H1 (cell line): ENCODE measurements around the gene ZNF528. TPM values are rescaled to one million over a fixed set of nuclear protein-coding genes. Genes with fewer than 3 reads are reported as not detected.

Source experiments
- CTCF ChIA-PET: fragments of 300-600 bp; sonication (Branson Sonifier 250); formaldehyde crosslinking; loops from one replicate; lab custom pipeline; 2021; ENCODE audit not compliant: partially characterized antibody; lab: Charles Lee
- POLR2A ChIA-PET: fragments of 300-600 bp; sonication (Branson Sonifier 250); formaldehyde crosslinking; loops from one replicate; lab custom pipeline; 2021; ENCODE audit warnings: inconsistent platforms; ENCODE audit not compliant: partially characterized antibody; lab: Charles Lee
- DNase-seq, 2 experiments: peaks; one replicate each; pipeline versions ENCODE4 v3.0.0 to v3.0.0-alpha.2; 2010 to 2022; ENCODE audit warnings: low spot score in 2 of 2, low read depth in 1 of 2, mixed read lengths in 1 of 2
- FAIRE-seq: peaks from 2 replicates; lab custom pipeline; 2011; peaks lifted over from hg19 to GRCh38; lab: Jason Lieb, UNC
- H2AFZ ChIP-seq: 2 replicates; pipeline ENCODE4 v1.8.1; 2012; ENCODE audit warnings: low read length, inconsistent platforms
- H2AK5ac ChIP-seq: 2 replicates; pipeline ENCODE4 v1.6.1; 2013; ENCODE audit warnings: low read depth, low read length
- H2BK120ac ChIP-seq: replicated peaks from 2 replicates; pipeline ENCODE3; 2013; ENCODE audit warnings: low read depth, low read length, inconsistent platforms
- H2BK12ac ChIP-seq: 2 replicates; pipeline ENCODE4 v1.6.1; 2013; ENCODE audit warnings: low read depth, low read length
- H2BK15ac ChIP-seq: 2 replicates; pipeline ENCODE4 v1.6.1; 2013; ENCODE audit warnings: low read length
- H2BK20ac ChIP-seq: 2 replicates; pipeline ENCODE4 v1.6.1; 2013; ENCODE audit warnings: low read length
- H2BK5ac ChIP-seq: 2 replicates; pipeline ENCODE4 v1.6.1; 2013; ENCODE audit warnings: low read depth, low read length
- H3K14ac ChIP-seq: 2 replicates; pipeline ENCODE4 v1.6.1; 2013; ENCODE audit warnings: inconsistent platforms; ENCODE audit not compliant: insufficient read length
- H3K18ac ChIP-seq: 2 replicates; pipeline ENCODE4 v1.6.1; 2013; ENCODE audit warnings: low read length; ENCODE audit errors: extremely low read depth
- H3K23ac ChIP-seq: 2 replicates; pipeline ENCODE4 v1.6.1; 2013; ENCODE audit warnings: inconsistent platforms; ENCODE audit not compliant: insufficient read length
- H3K23me2 ChIP-seq: 2 replicates; pipeline ENCODE4 v1.6.1; 2013; ENCODE audit warnings: low read depth, low read length
- H3K27ac ChIP-seq: 2 replicates; pipeline ENCODE4 v1.6.1; 2011; ENCODE audit warnings: low read depth, low read length, inconsistent platforms
- H3K27me3 ChIP-seq, 4 experiments: replicated peaks in 1 of 4; 1 replicate in 1 of 4; 2 replicates in 3 of 4; pipeline versions ENCODE4 v1.6.1 to v1.8.1; 2011 to 2013; ENCODE audit warnings: low read length in 3 of 4, mild to moderate bottlenecking in 3 of 4, inconsistent platforms in 2 of 4, mixed read lengths in 2 of 4, moderate library complexity in 1 of 4; ENCODE audit not compliant: control insufficient read depth in 3 of 4, insufficient read depth in 3 of 4; ENCODE audit errors: extremely low read depth in 1 of 4
- H3K36me3 ChIP-seq, 4 experiments: 2 replicates each; pipeline versions ENCODE4 v1.6.1 to v1.8.1; 2011 to 2013; ENCODE audit warnings: mild to moderate bottlenecking in 4 of 4, low read length in 3 of 4, moderate library complexity in 2 of 4, control low read depth in 1 of 4, inconsistent platforms in 1 of 4; ENCODE audit not compliant: insufficient read depth in 4 of 4, control insufficient read depth in 2 of 4
- H3K4ac ChIP-seq: replicated peaks from 2 replicates; pipeline ENCODE3; 2013; ENCODE audit warnings: low read length, low read depth, mixed read lengths, inconsistent platforms; ENCODE audit not compliant: insufficient read length
- H3K4me1 ChIP-seq, 4 experiments: replicated peaks in 1 of 4; 1 replicate in 1 of 4; 2 replicates in 3 of 4; pipeline versions ENCODE4 v1.6.1 to v1.8.1; 2011 to 2013; ENCODE audit warnings: low read length in 3 of 4, inconsistent platforms in 2 of 4, mixed read lengths in 1 of 4; ENCODE audit not compliant: insufficient read depth in 4 of 4, control insufficient read depth in 3 of 4
- H3K4me2 ChIP-seq, 2 experiments: 2 replicates each; pipeline versions ENCODE4 v1.6.1 to v1.8.1; 2011 to 2013; ENCODE audit warnings: low read depth in 2 of 2, low read length in 2 of 2, control low read depth in 1 of 2, inconsistent platforms in 1 of 2, mild to moderate bottlenecking in 1 of 2; ENCODE audit not compliant: insufficient read depth in 1 of 2
- H3K4me3 ChIP-seq, 4 experiments: fragments of 200-600, 300-600 bp in 1 of 4; sonication (generic), shearing (Covaris generic), sonication (Bioruptor Twin) in 1 of 4; 2 replicates each; pipeline versions ENCODE4 v1.5.1 to v1.8.1; 2011 to 2016; ENCODE audit warnings: low read length in 4 of 4, low read depth in 3 of 4, control low read depth in 2 of 4, inconsistent platforms in 2 of 4, mild to moderate bottlenecking in 2 of 4, mixed read lengths in 1 of 4, moderate library complexity in 1 of 4; ENCODE audit not compliant: insufficient read depth in 2 of 4; ENCODE audit errors: extremely low read depth in 1 of 4
- H3K56ac ChIP-seq: replicated peaks from 2 replicates; pipeline ENCODE3; 2013; ENCODE audit warnings: low read depth, mild to moderate bottlenecking, mixed read lengths, low read length, inconsistent platforms; ENCODE audit not compliant: insufficient read length
- H3K79me1 ChIP-seq: 2 replicates; pipeline ENCODE4 v1.6.1; 2013; ENCODE audit warnings: low read depth, low read length, control low read depth
- H3K79me2 ChIP-seq, 2 experiments: 2 replicates each; pipeline versions ENCODE4 v1.6.1 to v1.8.1; 2012 to 2013; ENCODE audit warnings: low read length in 2 of 2, mild to moderate bottlenecking in 2 of 2, inconsistent platforms in 1 of 2; ENCODE audit not compliant: insufficient read depth in 2 of 2, control insufficient read depth in 1 of 2
- H3K9ac ChIP-seq, 4 experiments: replicated peaks in 1 of 4; 1 replicate in 1 of 4; 2 replicates in 3 of 4; pipeline versions ENCODE4 v1.6.1 to v1.8.1; 2011 to 2013; ENCODE audit warnings: low read depth in 3 of 4, low read length in 3 of 4, control low read depth in 2 of 4, mild to moderate bottlenecking in 2 of 4, moderate library complexity in 2 of 4, inconsistent platforms in 1 of 4; ENCODE audit errors: extremely low read depth in 1 of 4
- H3K9me3 ChIP-seq, 2 experiments: 2 replicates each; pipeline versions ENCODE4 v1.6.1 to v1.8.1; 2012 to 2013; ENCODE audit warnings: mild to moderate bottlenecking in 2 of 2, moderate library complexity in 2 of 2, control low read depth in 1 of 2, inconsistent platforms in 1 of 2, low read depth in 1 of 2, low read length in 1 of 2, mixed read lengths in 1 of 2; ENCODE audit not compliant: insufficient read depth in 2 of 2
- H4K20me1 ChIP-seq, 2 experiments: replicated peaks in 1 of 2; 2 replicates each; pipeline versions ENCODE3 to v1.8.1; 2011 to 2013; ENCODE audit warnings: inconsistent platforms in 2 of 2, low read length in 2 of 2, mild to moderate bottlenecking in 1 of 2; ENCODE audit not compliant: insufficient read depth in 2 of 2, control insufficient read depth in 1 of 2
- H4K5ac ChIP-seq: 2 replicates; pipeline ENCODE4 v1.6.1; 2013; ENCODE audit warnings: low read length, low read depth, mixed read lengths, inconsistent platforms; ENCODE audit not compliant: insufficient read length
- H4K8ac ChIP-seq: 2 replicates; pipeline ENCODE4 v1.8.0; 2013; ENCODE audit warnings: mild to moderate bottlenecking, moderate library complexity, low read length, inconsistent platforms; ENCODE audit not compliant: insufficient read depth; ENCODE audit errors: extremely low read depth
- H4K91ac ChIP-seq: replicated peaks from 2 replicates; pipeline ENCODE3; 2013; ENCODE audit warnings: low read length, mixed read lengths, inconsistent platforms; ENCODE audit not compliant: insufficient read length
- CBX5 ChIP-seq: fragments of 300-800, 300-1000 bp; sonication (generic); IDR thresholded peaks from 2 replicates; pipeline ENCODE4 v1.7.1; 2016; ENCODE audit warnings: antibody characterized with exemption, low read length, low read depth
- HDAC6 ChIP-seq: IDR thresholded peaks from one replicate; pipeline ENCODE4 v1.7.1; 2012; ENCODE audit warnings: low read depth, mild to moderate bottlenecking, inconsistent platforms, low read length, moderate library complexity
- JUND ChIP-seq: IDR thresholded peaks from 2 replicates; pipeline ENCODE4 v1.6.1; 2011; ENCODE audit warnings: mild to moderate bottlenecking, improper control_type of control experiment, low read length
- KDM4A ChIP-seq: IDR thresholded peaks from one replicate; pipeline ENCODE4 v1.7.1; 2012; ENCODE audit warnings: low read depth, mild to moderate bottlenecking, moderate library complexity, low read length, inconsistent platforms; ENCODE audit not compliant: severe bottlenecking
- RNF2 ChIP-seq: fragments of 200-900, 300-1000 bp; sonication (generic); IDR thresholded peaks from 2 replicates; pipeline ENCODE4 v1.7.1; 2016; ENCODE audit warnings: borderline replicate concordance, low read depth, mild to moderate bottlenecking, antibody characterized with exemption, low read length; ENCODE audit not compliant: poor library complexity, severe bottlenecking; ENCODE audit errors: missing control alignments
- SIN3A ChIP-seq, 2 experiments: IDR thresholded peaks in 1 of 2; conservative IDR thresholded peaks in 1 of 2; 2 replicates each; pipeline ENCODE4 v1.6.1; 2011 to 2012; ENCODE audit warnings: low read length in 2 of 2, improper control_type of control experiment in 1 of 2, low read depth in 1 of 2, mild to moderate bottlenecking in 1 of 2
- SIRT6 ChIP-seq: IDR thresholded peaks from one replicate; pipeline ENCODE4 v1.7.1; 2012; ENCODE audit warnings: low read length, inconsistent platforms
- SP1 ChIP-seq: IDR thresholded peaks from 2 replicates; pipeline ENCODE4 v1.6.1; 2011; ENCODE audit warnings: low read depth, low read length
- SP4 ChIP-seq: IDR thresholded peaks from 2 replicates; pipeline ENCODE4 v1.6.1; 2012; ENCODE audit warnings: low read length, inconsistent platforms
- WGBS, 2 experiments: shearing (Covaris generic) in 1 of 2; methylation state at CpG; one replicate each; pipeline versions ENCODE4 v1.1.6 to v1.1.7; 2013 to 2015; ENCODE audit warnings: low lambda C conversion rate in 2 of 2, mixed read lengths in 2 of 2, inconsistent platforms in 1 of 2, low coverage in 1 of 2, missing lambda C conversion rate in 1 of 2; ENCODE audit not compliant: insufficient replicate concordance in 2 of 2, insufficient coverage in 1 of 2, insufficient read length in 1 of 2; ENCODE audit errors: extremely low coverage in 1 of 2, missing lambda C conversion rate in 1 of 2; 5-methylcytosine and 5-hydroxymethylcytosine counted together
- polyA plus RNA-seq, 7 experiments: library from polyadenylated mRNA; depleted of rRNA in 3 of 7; stranded (reverse) in 5 of 7; unstranded in 2 of 7; fragments of >200 nt in 5 of 7; fragments of 200-250 nt in 2 of 7; gene quantifications; 1 replicate in 5 of 7; 2 replicates in 1 of 7; 4 replicates in 1 of 7; pipeline versions ENCODE4 v1.2.1 to v1.2.3, GENCODE V29; 2011 to 2013; ENCODE audit warnings: missing spikeins in 2 of 7, mixed read lengths in 2 of 7
- total RNA-seq: library from RNA; stranded (reverse); fragmentation: NEBNext Ultra II Directional; extraction: Animal tissue kit (Norgen Biotek cat#: 25700); gene quantifications from 2 replicates; pipeline ENCODE4 v1.2.1, GENCODE V29; 2021
- TF ChIP-seq, protein P1 (sequence below): IDR thresholded peaks from 2 replicates; pipeline ENCODE4 v1.6.1; 2012; ENCODE audit warnings: inconsistent platforms
- TF ChIP-seq, protein P2 (sequence below): IDR thresholded peaks from 2 replicates; pipeline ENCODE4 v1.6.1; 2012; ENCODE audit warnings: inconsistent platforms
- TF ChIP-seq, protein P3 (sequence below): IDR thresholded peaks from 2 replicates; pipeline ENCODE4 v1.6.1; 2012; ENCODE audit warnings: low read length, inconsistent platforms

Gene ZNF528
- total and polyA plus RNA-seq, 2 of the 8 experiments (the other 6 are each of a cell fraction or from before 2014, with no cell fraction given) = 0.58 to 4.2 TPM

DNA sequence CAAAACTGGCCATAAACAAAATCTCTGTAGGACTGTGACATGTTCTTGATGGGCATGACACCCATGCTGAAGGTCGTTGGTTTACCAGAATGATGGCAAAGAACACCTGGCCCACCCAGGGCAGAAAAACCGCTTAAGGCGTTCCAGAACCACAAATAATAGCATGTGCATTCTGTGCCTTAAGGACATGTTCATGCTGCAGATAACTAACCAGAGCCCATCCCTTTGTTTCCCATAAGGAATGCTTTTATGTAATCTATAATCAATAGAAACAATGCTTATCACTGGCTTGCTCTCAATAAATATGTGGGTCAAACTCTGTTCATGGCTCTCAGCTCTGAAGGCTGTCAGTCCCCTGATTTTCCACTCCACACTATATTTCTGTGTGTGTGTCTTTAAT lies 44.5 kb downstream of the ZNF528 start:
- H3K18ac ChIP-seq = no peak overlapping the region
- H2AFZ ChIP-seq = no peak overlapping the region
- DNase-seq (no peak), FAIRE-seq (no peak)
- H3K4me3 ChIP-seq = no peak overlapping the region
- H4K5ac ChIP-seq = no peak overlapping the region
- H3K36me3 ChIP-seq = no peaks in the 10 kb centered on the region
- no peak overlapping the region for H3K9ac ChIP-seq
- no peaks in the 10 kb centered on the region for H3K79me2 ChIP-seq
- WGBS, 2 experiments = 59% methylated on average over 3 of the region's 3 CpGs; no CpG with 5 or more reads in 1 of the 2 experiments
- H3K4ac ChIP-seq = no peak overlapping the region
- no peaks in the 10 kb centered on the region for H3K4me1 ChIP-seq
- CTCF ChIA-PET = no interaction called here
- H2BK15ac ChIP-seq = no peak overlapping the region
- no peak overlapping the region for H2BK120ac ChIP-seq
- no peak overlapping the region for H3K27ac ChIP-seq
- no peak overlapping the region for H3K56ac ChIP-seq
- no peaks in the 10 kb centered on the region for H3K79me1 ChIP-seq
- no peaks in the 10 kb centered on the region for H3K23me2 ChIP-seq
- no peak overlapping the region for H2AK5ac ChIP-seq
- POLR2A ChIA-PET = no interaction called here
- H3K4me2 ChIP-seq = no peak overlapping the region
- H2BK12ac ChIP-seq = no peak overlapping the region
- no peak overlapping the region for H4K91ac ChIP-seq
- H3K9me3 ChIP-seq = peaks cover 59 to 77% of the 10 kb centered on the region in 2 experiments
- H3K23ac ChIP-seq = no peak overlapping the region
- H4K8ac ChIP-seq = no peak overlapping the region
- no peak overlapping the region for H2BK20ac ChIP-seq
- H3K14ac ChIP-seq = no peak overlapping the region
- H4K20me1 ChIP-seq = no peaks in the 10 kb centered on the region
- no peaks in the 10 kb centered on the region for H3K27me3 ChIP-seq
- H2BK5ac ChIP-seq = no peak overlapping the region
- TF ChIP-seq RNF2 (no peak), SP4 (no peak), KDM4A (no peak), JUND (no peak), CBX5 (no peak), SIRT6 (no peak), SIN3A (conservative IDR thresholded peaks at IDR 0.05 in 1 of 2, IDR thresholded peaks at IDR 0.05 in 1 of 2; ENCODE audit: low read depth in 1 of 2, low read length in 2 of 2) (no peak), SP1 (no peak), HDAC6 (no peak)
- TF ChIP-seq, protein P1, sequence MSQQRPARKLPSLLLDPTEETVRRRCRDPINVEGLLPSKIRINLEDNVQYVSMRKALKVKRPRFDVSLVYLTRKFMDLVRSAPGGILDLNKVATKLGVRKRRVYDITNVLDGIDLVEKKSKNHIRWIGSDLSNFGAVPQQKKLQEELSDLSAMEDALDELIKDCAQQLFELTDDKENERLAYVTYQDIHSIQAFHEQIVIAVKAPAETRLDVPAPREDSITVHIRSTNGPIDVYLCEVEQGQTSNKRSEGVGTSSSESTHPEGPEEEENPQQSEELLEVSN = no peak
- TF ChIP-seq, protein P2, sequence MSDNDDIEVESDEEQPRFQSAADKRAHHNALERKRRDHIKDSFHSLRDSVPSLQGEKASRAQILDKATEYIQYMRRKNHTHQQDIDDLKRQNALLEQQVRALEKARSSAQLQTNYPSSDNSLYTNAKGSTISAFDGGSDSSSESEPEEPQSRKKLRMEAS = no peak
- TF ChIP-seq, protein P3, sequence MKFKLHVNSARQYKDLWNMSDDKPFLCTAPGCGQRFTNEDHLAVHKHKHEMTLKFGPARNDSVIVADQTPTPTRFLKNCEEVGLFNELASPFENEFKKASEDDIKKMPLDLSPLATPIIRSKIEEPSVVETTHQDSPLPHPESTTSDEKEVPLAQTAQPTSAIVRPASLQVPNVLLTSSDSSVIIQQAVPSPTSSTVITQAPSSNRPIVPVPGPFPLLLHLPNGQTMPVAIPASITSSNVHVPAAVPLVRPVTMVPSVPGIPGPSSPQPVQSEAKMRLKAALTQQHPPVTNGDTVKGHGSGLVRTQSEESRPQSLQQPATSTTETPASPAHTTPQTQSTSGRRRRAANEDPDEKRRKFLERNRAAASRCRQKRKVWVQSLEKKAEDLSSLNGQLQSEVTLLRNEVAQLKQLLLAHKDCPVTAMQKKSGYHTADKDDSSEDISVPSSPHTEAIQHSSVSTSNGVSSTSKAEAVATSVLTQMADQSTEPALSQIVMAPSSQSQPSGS = no peak
